H9 (cell line): Measurements from ENCODE around the gene NUAK2. TPM values are rescaled to one million over a fixed set of nuclear protein-coding genes. Genes with fewer than 3 reads are reported as not detected.

Source experiments
- DNase-seq: peaks from one replicate; pipeline ENCODE4 v3.0.0-alpha.2; 2017
- H2AFZ ChIP-seq: one replicate; pipeline ENCODE4 v1.6.1; 2013; ENCODE audit warnings: mild to moderate bottlenecking, low read length, control low read depth, moderate library complexity
- H2AK5ac ChIP-seq: 2 replicates; pipeline ENCODE4 v1.6.1; 2013; ENCODE audit warnings: low read length, control low read depth, mixed read lengths; ENCODE audit not compliant: insufficient read length
- H2BK120ac ChIP-seq: one replicate; pipeline ENCODE4 v1.6.1; 2013; ENCODE audit warnings: low read depth, mild to moderate bottlenecking, low read length, control low read depth, inconsistent platforms; ENCODE audit not compliant: poor library complexity, severe bottlenecking
- H2BK12ac ChIP-seq: 2 replicates; pipeline ENCODE4 v1.6.1; 2013; ENCODE audit warnings: low read length, control low read depth, mixed read lengths, low read depth; ENCODE audit not compliant: insufficient read length
- H2BK15ac ChIP-seq: 2 replicates; pipeline ENCODE4 v1.6.1; 2013; ENCODE audit warnings: low read depth, low read length, control low read depth
- H2BK20ac ChIP-seq: one replicate; pipeline ENCODE4 v1.6.1; 2013; ENCODE audit warnings: low read depth, mild to moderate bottlenecking, low read length, control low read depth, inconsistent platforms; ENCODE audit not compliant: poor library complexity, severe bottlenecking
- H2BK5ac ChIP-seq: 2 replicates; pipeline ENCODE4 v1.6.1; 2013; ENCODE audit warnings: low read length, control low read depth, mixed read lengths; ENCODE audit not compliant: insufficient read length
- H3K14ac ChIP-seq: 2 replicates; pipeline ENCODE4 v1.6.1; 2013; ENCODE audit warnings: low read length, control low read depth; ENCODE audit not compliant: insufficient read depth
- H3K18ac ChIP-seq: 2 replicates; pipeline ENCODE4 v1.6.1; 2013; ENCODE audit warnings: low read depth, mild to moderate bottlenecking, mixed read lengths, low read length, control low read depth; ENCODE audit not compliant: insufficient read length
- H3K23ac ChIP-seq: 2 replicates; pipeline ENCODE4 v1.6.1; 2013; ENCODE audit warnings: low read length, control low read depth, mixed read lengths, low read depth; ENCODE audit not compliant: insufficient read length
- H3K23me2 ChIP-seq: 2 replicates; pipeline ENCODE4 v1.6.1; 2013; ENCODE audit warnings: low read depth, mild to moderate bottlenecking, mixed read lengths, low read length, control low read depth; ENCODE audit not compliant: insufficient read length, poor library complexity, severe bottlenecking
- H3K27ac ChIP-seq: 2 replicates; pipeline ENCODE4 v1.5.1; 2013; ENCODE audit warnings: low read length, control low read depth, mixed read lengths, low read depth; ENCODE audit not compliant: insufficient read length
- H3K27me3 ChIP-seq: 2 replicates; pipeline ENCODE4 v1.6.1; 2013; ENCODE audit warnings: low read length, control low read depth, inconsistent platforms; ENCODE audit not compliant: insufficient read depth
- H3K4ac ChIP-seq: 2 replicates; pipeline ENCODE4 v1.6.1; 2013; ENCODE audit warnings: low read depth, mild to moderate bottlenecking, control low read depth, inconsistent platforms, low read length, moderate library complexity
- H3K4me1 ChIP-seq: 2 replicates; pipeline ENCODE4 v1.6.1; 2013; ENCODE audit warnings: low read length, control low read depth, inconsistent platforms; ENCODE audit not compliant: insufficient read depth
- H3K4me2 ChIP-seq: 2 replicates; pipeline ENCODE4 v1.6.1; 2013; ENCODE audit warnings: low read length, control low read depth, mixed read lengths; ENCODE audit not compliant: insufficient read length, insufficient read depth
- H3K56ac ChIP-seq: 2 replicates; pipeline ENCODE4 v1.6.1; 2013; ENCODE audit warnings: low read depth, mild to moderate bottlenecking, mixed read lengths, low read length, control low read depth; ENCODE audit not compliant: insufficient read length
- H3K79me1 ChIP-seq: 2 replicates; pipeline ENCODE4 v1.6.1; 2013; ENCODE audit warnings: low read depth, mild to moderate bottlenecking, moderate library complexity, low read length, control low read depth, inconsistent platforms; ENCODE audit not compliant: insufficient read depth, poor library complexity, severe bottlenecking
- H3K79me2 ChIP-seq: 2 replicates; pipeline ENCODE4 v1.6.1; 2013; ENCODE audit warnings: low read length, control low read depth, inconsistent platforms; ENCODE audit not compliant: insufficient read depth
- H3K9ac ChIP-seq: 2 replicates; pipeline ENCODE4 v1.6.1; 2013; ENCODE audit warnings: low read length, control low read depth, mixed read lengths; ENCODE audit not compliant: insufficient read length; ENCODE audit errors: extremely low read depth
- H3K9me3 ChIP-seq: one replicate; pipeline ENCODE4 v1.6.1; 2013; ENCODE audit warnings: low read depth, low read length, inconsistent platforms; ENCODE audit not compliant: control insufficient read depth
- H3T11ph ChIP-seq: one replicate; pipeline ENCODE4 v1.6.1; 2013; ENCODE audit warnings: mild to moderate bottlenecking, low read length, control low read depth, inconsistent platforms
- H4K20me1 ChIP-seq: one replicate; pipeline ENCODE4 v1.6.1; 2013; ENCODE audit not compliant: control insufficient read depth, insufficient read length, insufficient read depth
- H4K5ac ChIP-seq: 2 replicates; pipeline ENCODE4 v1.6.1; 2013; ENCODE audit warnings: low read depth, mild to moderate bottlenecking, mixed read lengths, low read length, control low read depth; ENCODE audit not compliant: insufficient read length
- H4K8ac ChIP-seq: replicated peaks from 2 replicates; pipeline ENCODE4 v1.6.1; 2013; ENCODE audit warnings: low read length, control low read depth, mixed read lengths, low read depth; ENCODE audit not compliant: insufficient read length
- H4K91ac ChIP-seq: 2 replicates; pipeline ENCODE4 v1.6.1; 2013; ENCODE audit warnings: low read depth, mild to moderate bottlenecking, moderate library complexity, mixed read lengths, low read length, control low read depth; ENCODE audit not compliant: insufficient read length
- H3K27ac Mint-ChIP-seq, 3 experiments: 2 replicates in 2 of 3; 3 replicates in 1 of 3; pipeline ENCODE4 v1.8.0; 2020 to 2021; ENCODE audit warnings: mixed read lengths in 3 of 3, mild to moderate bottlenecking in 1 of 3, moderate library complexity in 1 of 3
- H3K27me3 Mint-ChIP-seq: 2 replicates; pipeline ENCODE4 v1.8.0; 2021; ENCODE audit warnings: low read depth, mild to moderate bottlenecking, moderate library complexity, mixed read lengths
- H3K36me3 Mint-ChIP-seq, 3 experiments: 2 replicates in 2 of 3; 3 replicates in 1 of 3; pipeline ENCODE4 v1.8.0; 2020 to 2021; ENCODE audit warnings: low read depth in 3 of 3, mixed read lengths in 3 of 3; ENCODE audit not compliant: insufficient read depth in 1 of 3
- H3K4me1 Mint-ChIP-seq, 2 experiments: 2 replicates each; pipeline ENCODE4 v1.8.0; 2020; ENCODE audit warnings: mixed read lengths in 2 of 2
- H3K4me3 Mint-ChIP-seq, 2 experiments: 2 replicates in 1 of 2; 3 replicates in 1 of 2; pipeline ENCODE4 v1.8.0; 2020 to 2021; ENCODE audit warnings: mild to moderate bottlenecking in 2 of 2, mixed read lengths in 2 of 2, moderate library complexity in 1 of 2
- H3K9me3 Mint-ChIP-seq, 2 experiments: 2 replicates in 1 of 2; 3 replicates in 1 of 2; pipeline ENCODE4 v1.8.0; 2020; ENCODE audit warnings: mild to moderate bottlenecking in 2 of 2, mixed read lengths in 2 of 2, moderate library complexity in 1 of 2
- CTCF ChIP-seq: fragments of 200-600 bp; sonication (generic); conservative IDR thresholded peaks from 3 replicates; pipeline ENCODE4 v1.8.0; 2021; ENCODE audit warnings: antibody characterized with exemption, mild to moderate bottlenecking
- WGBS: extraction: QIAGEN DNeasy Blood & Tissue Kit; methylation state at CpG from one replicate; pipeline ENCODE4 v1.1.7; 2013; ENCODE audit warnings: missing lambda C conversion rate, low lambda C conversion rate, mixed read lengths; ENCODE audit not compliant: insufficient read length; ENCODE audit errors: extremely low coverage; 5-methylcytosine and 5-hydroxymethylcytosine counted together
- total RNA-seq: library from RNA; stranded (reverse); gene quantifications from 2 replicates; pipeline ENCODE4 v1.2.1, GENCODE V29; 2021

Gene NUAK2
- total RNA-seq, 1 experiment from 2014 or later: 15.4 TPM

DNA sequence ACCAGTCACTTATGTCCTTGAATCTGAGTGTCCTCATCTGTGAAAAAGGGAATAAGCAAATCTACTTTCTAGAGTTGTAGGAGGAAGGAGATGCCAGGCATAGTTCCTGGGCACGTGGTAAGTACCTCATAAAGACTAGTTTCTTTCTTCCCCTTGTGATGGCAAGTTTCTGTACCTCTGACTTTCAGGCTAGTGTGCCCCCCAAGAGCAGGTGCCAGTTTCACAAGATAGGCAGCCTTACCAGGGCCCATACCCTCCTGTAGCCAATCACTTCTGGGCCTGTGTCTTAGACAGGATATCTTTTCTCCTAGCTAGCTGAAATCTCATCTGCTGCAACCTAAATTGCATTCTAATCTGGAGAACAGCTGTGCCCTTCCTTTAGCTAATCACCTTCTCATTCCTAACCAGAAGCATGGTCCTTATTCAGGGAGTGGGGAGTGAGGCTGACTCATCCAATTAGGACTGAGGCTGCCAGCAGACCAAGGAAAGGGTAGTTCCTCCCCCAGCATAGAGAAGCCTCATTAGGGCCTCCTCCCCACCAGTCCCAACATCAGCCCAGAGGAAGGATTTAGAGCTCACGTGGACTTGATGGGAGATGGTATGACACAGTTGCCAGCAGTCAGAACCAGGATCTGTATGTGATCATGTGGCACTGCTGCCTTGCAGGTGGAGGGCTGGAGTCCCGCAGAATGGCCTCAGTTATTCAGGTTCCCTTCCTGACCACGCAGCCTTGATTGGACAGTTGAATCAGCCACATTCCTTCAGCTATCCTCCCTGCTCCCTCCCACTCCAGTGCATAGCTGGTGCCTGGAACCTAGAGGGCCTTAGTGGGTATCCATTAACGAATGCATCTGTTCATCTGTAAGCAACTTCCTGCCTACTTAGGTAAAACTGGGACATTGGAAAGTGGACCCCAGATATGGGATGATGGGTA is 27.3 kb upstream of the NUAK2 start:
- Histone ChIP-seq H3T11ph (no peak overlapping the region), H2BK120ac (no peak overlapping the region), H3K4ac (no peak overlapping the region), H3K79me2 (no peaks in the 10 kb centered on the region), H3K23me2 (peaks cover 4% of the 10 kb centered on the region), H4K8ac (no peak overlapping the region), H2AK5ac (no peak overlapping the region), H3K27ac (no peak overlapping the region), H3K79me1 (no peaks in the 10 kb centered on the region), H3K27me3 (no peaks in the 10 kb centered on the region; the same call in 1 of the 2 replicates), H3K56ac (no peak overlapping the region), H2BK15ac (no peak overlapping the region), H2BK5ac (no peak overlapping the region), H4K5ac (no peak overlapping the region), H3K4me2 (no peak overlapping the region), H4K91ac (no peak overlapping the region), H3K4me1 (peaks cover 6% of the 10 kb centered on the region; the same call in 1 of the 2 replicates), H3K23ac (no peak overlapping the region), H2BK20ac (no peak overlapping the region), H3K9me3 (no peaks in the 10 kb centered on the region), H2AFZ (no peak overlapping the region), H3K18ac (no peak overlapping the region), H4K20me1 (no peaks in the 10 kb centered on the region), H3K14ac (no peak overlapping the region), H3K9ac (no peak overlapping the region), H2BK12ac (no peak overlapping the region)
- Mint-ChIP-seq H3K9me3 (no peaks in the 10 kb centered on the region), H3K4me3 (no peak overlapping the region; a peak in 1 of 5 replicates), H3K27me3 (peaks cover 42% of the 10 kb centered on the region), H3K4me1 (peaks cover 65 to 70% of the 10 kb centered on the region in 2 experiments), H3K36me3 (no peaks in the 10 kb centered on the region; a peak in 1 of 7 replicates), H3K27ac (peak overlapping the region in 2 of 3 experiments; percentile 47 to 78; a peak in 2 of 7 replicates)
- DNase-seq: no peak
- TF ChIP-seq CTCF: no peak
- no CpG with 5 or more reads among the region's 5 CpGs for WGBS
